Measurements from ENCODE around the gene NME8.

The NME8 gene

GRCh38 chr7:37831244-37831643 is 17.2 kb upstream of the NME8 start:
- no peak for DNase-seq
- Histone ChIP-seq H3K4me2 (ENCODE audit: low read length, poor library complexity, severe bottlenecking) (no peak overlapping the region), H2AK5ac (ENCODE audit: low read length, severe bottlenecking) (no peak overlapping the region), H3K27me3 (ENCODE audit: control insufficient read depth in 1 of 2, insufficient read depth in 1 of 2, low read length in 2 of 2) (no peaks in the 10 kb centered on the region), H2AFZ (ENCODE audit: low read depth, low read length) (no peak overlapping the region), H2BK5ac (ENCODE audit: low read depth, low read length, poor library complexity, severe bottlenecking) (no peak overlapping the region), H3K27ac (ENCODE audit: low read length, poor library complexity, severe bottlenecking) (no peak overlapping the region), H3K79me1 (replicated peaks; ENCODE audit: low read length, poor library complexity, severe bottlenecking) (no peaks in the 10 kb centered on the region), H3K9ac (ENCODE audit: low read length) (no peak overlapping the region), H3K23ac (ENCODE audit: low read length in 2 of 2) (no peak overlapping the region), H4K91ac (ENCODE audit: low read length) (no peak overlapping the region), H3K36me3 (ENCODE audit: control insufficient read depth in 1 of 2, insufficient read depth in 2 of 2, low read depth in 1 of 2, low read length in 2 of 2) (no peaks in the 10 kb centered on the region), H2BK12ac (ENCODE audit: low read length in 2 of 2) (no peak overlapping the region), H3K4ac (ENCODE audit: low read depth in 1 of 2, low read length in 2 of 2) (no peak overlapping the region), H3K14ac (ENCODE audit: low read length in 2 of 2) (no peak overlapping the region), H3K18ac (ENCODE audit: low read depth in 1 of 2, low read length in 2 of 2) (no peak overlapping the region), H2BK15ac (ENCODE audit: low read depth, poor library complexity, severe bottlenecking) (no peak overlapping the region), H3K9me3 (ENCODE audit: control insufficient read depth, low read length) (no peaks in the 10 kb centered on the region), H4K8ac (ENCODE audit: low read length) (no peak overlapping the region), H3K4me1 (ENCODE audit: control insufficient read depth, insufficient read depth, low read depth, low read length) (no peaks in the 10 kb centered on the region), H2BK120ac (ENCODE audit: low read depth, low read length) (no peak overlapping the region), H3K4me3 (ENCODE audit: insufficient read depth in 1 of 2, low read depth in 1 of 2, low read length in 2 of 2) (no peak overlapping the region)
- 55% methylated on average over 2 of the region's 2 CpGs for WGBS

- Histone ChIP-seq H4K91ac (ENCODE audit: low read length) (no peak overlapping the region), H3K9ac (ENCODE audit: low read length) (no peak overlapping the region), H3K9me3 (ENCODE audit: control insufficient read depth, low read length) (no peaks in the 10 kb centered on the region), H2BK15ac (ENCODE audit: low read depth, poor library complexity, severe bottlenecking) (no peak overlapping the region), H2BK120ac (ENCODE audit: low read depth, low read length) (no peak overlapping the region), H3K4me3 (ENCODE audit: insufficient read depth in 1 of 2, low read depth in 1 of 2, low read length in 2 of 2) (no peak overlapping the region), H3K18ac (ENCODE audit: low read depth in 1 of 2, low read length in 2 of 2) (no peak overlapping the region), H3K4me2 (ENCODE audit: low read length, poor library complexity, severe bottlenecking) (no peak overlapping the region), H3K36me3 (ENCODE audit: control insufficient read depth in 1 of 2, insufficient read depth in 2 of 2, low read depth in 1 of 2, low read length in 2 of 2) (no peaks in the 10 kb centered on the region), H3K4ac (ENCODE audit: low read depth in 1 of 2, low read length in 2 of 2) (no peak overlapping the region), H3K14ac (ENCODE audit: low read length in 2 of 2) (no peak overlapping the region), H3K27ac (ENCODE audit: low read length, poor library complexity, severe bottlenecking) (no peak overlapping the region), H3K27me3 (ENCODE audit: control insufficient read depth in 1 of 2, insufficient read depth in 1 of 2, low read length in 2 of 2) (no peaks in the 10 kb centered on the region), H4K8ac (ENCODE audit: low read length) (no peak overlapping the region), H2AK5ac (ENCODE audit: low read length, severe bottlenecking) (no peak overlapping the region), H2BK5ac (ENCODE audit: low read depth, low read length, poor library complexity, severe bottlenecking) (no peak overlapping the region), H3K4me1 (ENCODE audit: control insufficient read depth, insufficient read depth, low read depth, low read length) (no peaks in the 10 kb centered on the region), H3K23ac (ENCODE audit: low read length in 2 of 2) (no peak overlapping the region), H2AFZ (ENCODE audit: low read depth, low read length) (no peak overlapping the region), H2BK12ac (ENCODE audit: low read length in 2 of 2) (no peak overlapping the region), H3K79me1 (replicated peaks; ENCODE audit: low read length, poor library complexity, severe bottlenecking) (no peaks in the 10 kb centered on the region)
- DNase-seq = no peak
- 67% methylated on average over 4 of the region's 4 CpGs for WGBS
Measured at GRCh38 chr7:37832194-37832593, 16.2 kb upstream of the NME8 start.

- Histone ChIP-seq H3K23ac (ENCODE audit: low read length in 2 of 2) (no peak overlapping the region), H3K4me2 (ENCODE audit: low read length, poor library complexity, severe bottlenecking) (peak overlapping the region; percentile 86), H2BK15ac (ENCODE audit: low read depth, poor library complexity, severe bottlenecking) (no peak overlapping the region), H4K91ac (ENCODE audit: low read length) (no peak overlapping the region), H3K9me3 (ENCODE audit: control insufficient read depth, low read length) (no peaks in the 10 kb centered on the region), H3K9ac (ENCODE audit: low read length) (peak overlapping the region; percentile 86), H2AK5ac (ENCODE audit: low read length, severe bottlenecking) (no peak overlapping the region), H2BK5ac (ENCODE audit: low read depth, low read length, poor library complexity, severe bottlenecking) (no peak overlapping the region), H2AFZ (ENCODE audit: low read depth, low read length) (no peak overlapping the region), H3K79me1 (replicated peaks; ENCODE audit: low read length, poor library complexity, severe bottlenecking) (no peaks in the 10 kb centered on the region), H3K14ac (ENCODE audit: low read length in 2 of 2) (no peak overlapping the region), H4K8ac (ENCODE audit: low read length) (peak overlapping the region; percentile 28), H3K36me3 (ENCODE audit: control insufficient read depth in 1 of 2, insufficient read depth in 2 of 2, low read depth in 1 of 2, low read length in 2 of 2) (no peaks in the 10 kb centered on the region), H3K18ac (ENCODE audit: low read depth in 1 of 2, low read length in 2 of 2) (no peak overlapping the region), H2BK12ac (ENCODE audit: low read length in 2 of 2) (no peak overlapping the region), H3K4me1 (ENCODE audit: control insufficient read depth, insufficient read depth, low read depth, low read length) (no peaks in the 10 kb centered on the region), H3K27me3 (ENCODE audit: control insufficient read depth in 1 of 2, insufficient read depth in 1 of 2, low read length in 2 of 2) (no peaks in the 10 kb centered on the region), H3K27ac (ENCODE audit: low read length, poor library complexity, severe bottlenecking) (no peak overlapping the region), H3K4ac (ENCODE audit: low read depth in 1 of 2, low read length in 2 of 2) (no peak overlapping the region), H2BK120ac (ENCODE audit: low read depth, low read length) (no peak overlapping the region), H3K4me3 (ENCODE audit: insufficient read depth in 1 of 2, low read depth in 1 of 2, low read length in 2 of 2) (peak overlapping the region in 1 of 2 experiments; percentile 81)
- DNase-seq = peak; percentile 26
- WGBS = 52% methylated on average over 14 of the region's 21 CpGs
Measured at GRCh38 chr7:37833107-37833817, 15.1 kb upstream of the NME8 start.

- H3K4me2 ChIP-seq (ENCODE audit: low read length, poor library complexity, severe bottlenecking) = no peak overlapping the region
- WGBS = no CpG with 5 or more reads among the region's 3 CpGs
Measured at GRCh38 chr7:37833818-37834146, 14.6 kb upstream of the NME8 start.

More at GRCh38 chr7:37833818-37834146, 14.6 kb upstream of the NME8 start:
- no peak overlapping the region for H2AFZ ChIP-seq (ENCODE audit: low read depth, low read length)
- no peak overlapping the region for H3K4me3 ChIP-seq (ENCODE audit: insufficient read depth in 1 of 2, low read depth in 1 of 2, low read length in 2 of 2)
- H3K27me3 ChIP-seq (ENCODE audit: control insufficient read depth in 1 of 2, insufficient read depth in 1 of 2, low read length in 2 of 2) = no peaks in the 10 kb centered on the region
- no peak overlapping the region for H2BK5ac ChIP-seq (ENCODE audit: low read depth, low read length, poor library complexity, severe bottlenecking)
- H2BK12ac ChIP-seq (ENCODE audit: low read length in 2 of 2) = no peak overlapping the region
- no peak overlapping the region for H2BK15ac ChIP-seq (ENCODE audit: low read depth, poor library complexity, severe bottlenecking)
- H2AK5ac ChIP-seq (ENCODE audit: low read length, severe bottlenecking) = no peak overlapping the region
- H4K91ac ChIP-seq (ENCODE audit: low read length) = no peak overlapping the region
- H3K79me1 ChIP-seq (replicated peaks; ENCODE audit: low read length, poor library complexity, severe bottlenecking) = no peaks in the 10 kb centered on the region
- H3K9me3 ChIP-seq (ENCODE audit: control insufficient read depth, low read length) = no peaks in the 10 kb centered on the region
- H3K4me1 ChIP-seq (ENCODE audit: control insufficient read depth, insufficient read depth, low read depth, low read length) = no peaks in the 10 kb centered on the region
- H4K8ac ChIP-seq (ENCODE audit: low read length) = no peak overlapping the region
- no peak for DNase-seq
- H2BK120ac ChIP-seq (ENCODE audit: low read depth, low read length) = no peak overlapping the region
- H3K27ac ChIP-seq (ENCODE audit: low read length, poor library complexity, severe bottlenecking) = no peak overlapping the region
- no peak overlapping the region for H3K9ac ChIP-seq (ENCODE audit: low read length)
- H3K4ac ChIP-seq (ENCODE audit: low read depth in 1 of 2, low read length in 2 of 2) = no peak overlapping the region
- H3K18ac ChIP-seq (ENCODE audit: low read depth in 1 of 2, low read length in 2 of 2) = no peak overlapping the region
- H3K14ac ChIP-seq (ENCODE audit: low read length in 2 of 2) = no peak overlapping the region
- H3K36me3 ChIP-seq (ENCODE audit: control insufficient read depth in 1 of 2, insufficient read depth in 2 of 2, low read depth in 1 of 2, low read length in 2 of 2) = no peaks in the 10 kb centered on the region
- no peak overlapping the region for H3K23ac ChIP-seq (ENCODE audit: low read length in 2 of 2)
